Gastrocnemius medialis (tissue), 4 donors: Measurements from ENCODE around the gene SAC3D1. TPM values are rescaled to one million over a fixed set of nuclear protein-coding genes. Genes with fewer than 3 reads are reported as not detected.

Experiments used
- ATAC-seq, 2 donors: fragments of 150-250 bp; one replicate each; pipeline ENCODE4 v1.9.1; 2016
- DNase-seq, 2 donors: peaks; one replicate each; pipeline ENCODE4 v3.0.0-alpha.2; 2019
- H3K27ac ChIP-seq, 4 donors: fragments of 200-600 bp; sonication (generic); 1 replicate in 1 of 4; 2 replicates in 3 of 4; pipeline ENCODE4 v1.5.1; 2016 to 2018; ENCODE audit warnings: mild to moderate bottlenecking in 2 of 4, moderate library complexity in 1 of 4
- H3K27me3 ChIP-seq, 3 donors: fragments of 200-600 bp; sonication (generic) in 2 of 3; 1 replicate in 1 of 3; 2 replicates in 2 of 3; pipeline versions ENCODE4 v1.5.1 to v1.6.0; 2016 to 2019; ENCODE audit warnings: mild to moderate bottlenecking in 1 of 3, moderate library complexity in 1 of 3
- H3K36me3 ChIP-seq, 2 donors: fragments of 200-600 bp; sonication (generic) in 1 of 2; one replicate each; pipeline ENCODE4 v1.5.1; 2017 to 2018
- H3K4me1 ChIP-seq, 2 donors: fragments of 200-600 bp; sonication (generic) in 1 of 2; one replicate each; pipeline ENCODE4 v1.5.1; 2016 to 2017; ENCODE audit warnings: mild to moderate bottlenecking in 2 of 2
- H3K4me3 ChIP-seq, 4 donors: fragments of 200-600 bp; sonication (generic) in 3 of 4; 1 replicate in 1 of 4; 2 replicates in 3 of 4; pipeline ENCODE4 v1.5.1; 2016 to 2019; ENCODE audit warnings: mild to moderate bottlenecking in 2 of 4
- H3K9me3 ChIP-seq, 3 donors: fragments of 200-600 bp; sonication (generic) in 2 of 3; 1 replicate in 1 of 3; 2 replicates in 2 of 3; pipeline ENCODE4 v1.5.1; 2016 to 2019
- CTCF ChIP-seq, 5 experiments: fragments of 450-650 bp in 3 of 5; fragments of 200-600 bp in 2 of 5; sonication (generic) in 2 of 5; IDR thresholded peaks in 4 of 5; conservative IDR thresholded peaks in 1 of 5; 1 replicate in 4 of 5; 2 replicates in 1 of 5; pipeline ENCODE4 v1.5.1; 2016 to 2019; ENCODE audit warnings: antibody characterized with exemption in 5 of 5, mild to moderate bottlenecking in 3 of 5, moderate library complexity in 3 of 5
- POLR2A ChIP-seq, 2 donors: fragments of 450-650 bp; IDR thresholded peaks; one replicate each; pipeline ENCODE4 v1.6.1; 2017; ENCODE audit warnings: antibody characterized with exemption in 2 of 2, mild to moderate bottlenecking in 2 of 2, moderate library complexity in 2 of 2
- in situ Hi-C, 4 donors: fragments of 200-750 bp; cut with MboI; loops; one replicate each; pipeline versions ENCODE4 v1.15.0 to v1.8.0; 2017; ENCODE audit warnings: low sequenced_read_pairs in 4 of 4
- intact Hi-C: fragments of 100-400 bp; cut with DNase I; formaldehyde crosslinking; loops from one replicate; pipeline ENCODE4 v1.15.1; 2023; ENCODE audit warnings: low total_unique reads
- total RNA-seq, 4 donors: library from RNA; depleted of rRNA; stranded (reverse); fragments of >200 nt; gene quantifications; one replicate each; pipeline versions ENCODE4 v1.1.0 to v1.2.3, GENCODE V29; 2016

The SAC3D1 gene
- total RNA-seq = 10 to 100 TPM in 3 of 4 donors, 1 to 10 TPM in 1; 9.0 to 27.2 (median 14.4) TPM

- H3K9me3 ChIP-seq = no peaks in the 10 kb centered on the region
- H3K27ac ChIP-seq = peak within 1 kb of the TSS; percentile 87 to 98 (median 92)
- H3K36me3 ChIP-seq = peaks cover 0 to 24% of the 10 kb centered on the region in 2 donors
- H3K4me1 ChIP-seq = peaks cover 14 to 21% of the 10 kb centered on the region in 2 donors
- ATAC-seq (peak; percentile 96), DNase-seq (peak; percentile 73 to 89)
- in situ Hi-C loops = no loop called here
- intact Hi-C loops = loop anchor here (1.0 to 5.0 kb wide), 3 partner anchors 14 to 41 kb away; partner anchors contain the start of genes ARL2, CDCA5, SNX15 and ZFPL1
- H3K4me3 ChIP-seq = peak within 1 kb of the TSS; percentile 56 to 94 (median 70)
- TF ChIP-seq CTCF (IDR thresholded peaks at IDR 0.05 in 4 of 5, conservative IDR thresholded peaks at IDR 0.05 in 1 of 5) (no peak), POLR2A (IDR thresholded peaks at IDR 0.05) (peak; percentile 19 to 52)
- no peaks in the 10 kb centered on the region for H3K27me3 ChIP-seq
These were observed at the start of gene SAC3D1 for GRCh38 chr11:65040847-65041622. SAC3D1 (plus strand) TSS chr11:65041210; CDS start chr11:65041293, 83 bp downstream.

GRCh38 chr11:64994318-64994717, 46.7 kb upstream of the SAC3D1 start:
- TF ChIP-seq CTCF (IDR thresholded peaks at IDR 0.05 in 4 of 5, conservative IDR thresholded peaks at IDR 0.05 in 1 of 5) (no peak), POLR2A (IDR thresholded peaks at IDR 0.05) (no peak)
- intact Hi-C loops = no loop called here
- H3K4me3 ChIP-seq = no peak overlapping the region
- no peaks in the 10 kb centered on the region for H3K27me3 ChIP-seq
- ATAC-seq (no peak), DNase-seq (no peak)
- H3K4me1 ChIP-seq = peaks cover 20 to 23% of the 10 kb centered on the region in 2 donors
- no peak overlapping the region for H3K27ac ChIP-seq
- H3K9me3 ChIP-seq = no peaks in the 10 kb centered on the region
- H3K36me3 ChIP-seq = no peaks in the 10 kb centered on the region
- in situ Hi-C loops = no loop called here

- intact Hi-C loops = loop anchor here (2.0 to 5.0 kb wide), 4 partner anchors 72 to 191 kb away; partner anchors contain the start of genes ATG2A and PPP2R5B
- Histone ChIP-seq H3K4me1 (peaks cover 9 to 18% of the 10 kb centered on the region in 2 donors), H3K36me3 (no peaks in the 10 kb centered on the region), H3K27ac (peak overlapping the region; percentile 61 to 86 (median 72)), H3K27me3 (no peaks in the 10 kb centered on the region), H3K9me3 (no peaks in the 10 kb centered on the region), H3K4me3 (peak overlapping the region; percentile 40 to 83 (median 58))
- TF ChIP-seq POLR2A (IDR thresholded peaks at IDR 0.05) (no peak), CTCF (IDR thresholded peaks at IDR 0.05 in 4 of 5, conservative IDR thresholded peaks at IDR 0.05 in 1 of 5) (no peak)
- DNase-seq (no peak), ATAC-seq (peak in 1 of 2 donors; percentile 23)
- in situ Hi-C loops = no loop called here
These were observed 44.7 kb upstream of the SAC3D1 start for GRCh38 chr11:64996327-64996709.

- ATAC-seq = peak; percentile 93 to 99
These were observed 44.2 kb upstream of the SAC3D1 start, which contains the start of gene BATF2 for GRCh38 chr11:64996710-64997380. BATF2 (minus strand) TSS chr11:64996971; CDS start chr11:64996914, 57 bp downstream.

More at GRCh38 chr11:64996710-64997380, 44.2 kb upstream of the SAC3D1 start, which contains the start of gene BATF2:
- H3K27ac ChIP-seq = peak within 1 kb of the TSS; percentile 61 to 86 (median 72)
- no peaks in the 10 kb centered on the region for H3K27me3 ChIP-seq
- in situ Hi-C loops = no loop called here
- intact Hi-C loops = loop anchor here (2.0 to 5.0 kb wide), 4 partner anchors 72 to 190 kb away; partner anchors contain the start of genes ATG2A and PPP2R5B
- peak within 1 kb of the TSS; percentile 40 to 83 (median 58) for H3K4me3 ChIP-seq
- no peaks in the 10 kb centered on the region for H3K9me3 ChIP-seq
- DNase-seq = peak; percentile 55 to 88
- peak; percentile 15 to 60 (median 39) for TF ChIP-seq CTCF (IDR thresholded peaks at IDR 0.05 in 4 of 5, conservative IDR thresholded peaks at IDR 0.05 in 1 of 5)
- TF ChIP-seq POLR2A (IDR thresholded peaks at IDR 0.05) = peak; percentile 36 to 56
- peaks cover 9 to 18% of the 10 kb centered on the region in 2 donors for H3K4me1 ChIP-seq
- H3K36me3 ChIP-seq = no peaks in the 10 kb centered on the region
